ENCODE data around the gene GPC3.
"Not testable (repeated sequence)": the region's sequence is repeated elsewhere in the genome, so short reads cannot be mapped to it uniquely, and the experiment has no call there.

The GPC3 gene

DNA sequence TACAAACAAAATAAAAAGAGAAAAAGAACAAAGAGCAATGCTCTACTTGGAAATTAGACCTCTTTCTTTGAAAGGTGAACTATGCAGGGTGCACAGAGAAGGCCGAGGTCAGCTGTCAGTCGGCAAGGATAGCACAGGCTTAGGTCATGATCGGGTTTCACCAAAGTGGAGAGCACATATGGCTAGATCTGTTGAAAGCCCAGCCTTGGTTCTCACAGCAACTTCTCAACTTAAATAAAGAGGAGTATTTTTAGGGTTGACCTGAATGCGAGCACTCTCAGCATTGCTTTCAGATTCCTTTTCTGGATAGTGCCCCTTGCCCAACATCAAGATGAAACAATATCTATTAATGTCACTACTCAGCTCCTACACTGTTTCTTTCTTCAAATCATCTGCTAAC lies 447.2 kb downstream of the GPC3 start:
- DNase-seq: no peak

DNA sequence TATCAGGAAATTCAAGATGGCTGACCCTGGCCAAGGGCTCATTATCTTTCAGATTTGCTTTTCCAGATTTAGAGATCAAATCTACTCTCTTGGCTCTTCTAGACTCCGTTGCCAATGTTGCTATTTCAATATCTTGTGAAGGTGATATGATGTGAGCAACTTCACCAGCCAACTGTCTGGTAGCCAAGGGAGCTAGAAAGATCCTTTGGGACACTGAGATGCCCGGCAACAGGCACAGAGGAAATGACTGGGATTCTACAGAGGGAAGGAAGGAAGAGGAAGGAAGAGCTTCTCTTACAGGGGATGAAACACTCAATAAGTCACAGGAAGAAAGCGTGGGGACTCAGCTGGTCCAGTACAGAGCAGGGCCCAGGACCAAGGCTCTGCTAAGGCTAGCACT lies 448.3 kb downstream of the GPC3 start:
- DNase-seq: no peak

DNA sequence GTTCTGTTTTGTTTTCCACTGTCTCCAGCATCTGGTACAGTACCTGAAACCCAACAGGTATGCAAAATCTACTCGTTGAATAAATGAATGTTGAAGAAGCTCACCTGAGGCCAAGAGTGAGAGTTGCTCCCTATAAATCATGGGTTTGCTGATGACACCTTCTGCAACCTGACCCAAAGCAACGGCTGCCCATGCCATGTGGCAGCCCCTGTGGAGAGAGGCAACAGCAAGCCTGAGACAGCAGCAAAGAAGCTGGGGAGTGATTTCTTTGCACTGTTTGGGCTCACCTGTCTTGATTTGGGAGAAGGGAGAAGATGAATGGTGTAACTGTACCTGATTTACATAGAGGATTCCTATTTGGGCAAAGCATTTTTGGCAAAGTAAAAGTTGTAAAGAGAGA lies 450.3 kb downstream of the GPC3 start:
- DNase-seq: no peak

DNA sequence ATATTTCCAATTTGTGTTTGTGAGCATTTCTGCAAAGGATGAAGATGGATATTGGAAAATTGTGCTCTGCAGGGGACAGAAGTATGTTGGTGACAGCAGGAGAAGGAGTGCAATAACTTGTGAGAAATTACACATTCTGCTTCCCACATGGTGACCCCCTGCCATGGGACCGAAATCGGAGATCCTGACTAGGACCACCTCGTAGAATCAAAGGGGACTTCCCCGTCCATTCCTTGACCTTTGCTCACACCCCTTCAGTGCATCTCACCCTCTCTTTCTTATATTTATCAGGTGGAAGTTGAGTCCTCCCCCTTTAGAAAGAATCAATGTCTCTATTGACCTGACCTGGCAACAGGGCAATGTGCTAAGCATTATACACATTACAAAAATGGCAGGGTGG lies 451.2 kb downstream of the GPC3 start:
- no peak for DNase-seq

DNA sequence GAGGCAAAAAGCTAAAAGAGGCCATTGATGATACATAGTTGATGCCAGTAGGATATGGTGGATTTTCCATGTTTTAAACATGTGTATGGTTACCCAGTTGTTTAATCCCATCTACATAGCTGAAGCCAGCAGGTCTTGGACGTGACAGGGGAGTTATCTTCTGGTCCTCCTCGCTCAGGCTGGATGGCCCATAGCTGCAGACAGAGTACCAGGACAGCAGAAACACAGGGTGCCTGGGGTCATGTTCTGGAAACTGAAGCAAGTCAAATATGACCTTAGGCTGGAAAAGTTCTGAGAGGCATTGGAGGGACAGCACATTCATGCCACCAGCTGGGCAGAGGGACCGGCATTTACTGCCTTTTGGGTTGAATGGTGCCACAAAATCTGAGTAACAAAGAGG lies 452.1 kb downstream of the GPC3 start:
- no peak for DNase-seq

DNA sequence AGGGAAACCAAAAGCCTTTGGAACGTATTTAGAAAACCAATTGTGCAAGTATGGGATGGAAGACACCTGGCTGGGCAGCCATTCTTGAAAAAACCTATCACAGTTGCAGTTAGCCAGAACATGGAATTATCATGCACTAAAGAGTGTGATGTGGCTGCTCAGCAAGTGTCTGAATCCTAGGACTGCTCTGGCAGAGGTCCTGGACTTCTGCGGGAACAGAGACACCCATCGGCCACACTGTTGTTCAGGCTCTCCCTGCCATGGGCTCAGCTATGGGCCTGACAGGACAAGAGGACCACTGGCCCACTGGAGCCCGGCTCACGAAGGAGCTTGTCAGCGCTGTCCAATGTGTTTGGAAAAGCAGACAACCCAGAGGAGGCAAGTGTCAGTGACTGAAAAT lies 454.4 kb downstream of the GPC3 start:
- no peak for DNase-seq

DNA sequence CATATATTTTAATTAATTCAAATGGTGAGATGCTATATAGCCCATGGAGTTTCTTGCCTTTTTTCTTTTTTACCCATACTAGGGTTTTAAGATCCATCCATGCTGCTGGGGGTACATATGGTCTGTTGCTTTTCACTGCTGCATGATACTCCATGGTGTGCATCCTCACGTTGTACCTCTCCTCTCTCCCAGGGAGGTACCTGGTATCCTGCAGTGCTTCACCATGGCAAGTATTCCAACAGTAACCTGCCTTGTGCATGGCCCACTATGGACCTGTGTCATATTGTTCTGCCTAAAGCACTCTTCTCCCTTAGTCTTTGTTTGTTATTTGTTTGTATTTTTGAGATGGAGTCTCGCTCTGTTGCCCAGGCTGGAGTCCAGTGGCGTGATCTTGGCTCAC lies 455.8 kb downstream of the GPC3 start:
- DNase-seq: no peak

DNA sequence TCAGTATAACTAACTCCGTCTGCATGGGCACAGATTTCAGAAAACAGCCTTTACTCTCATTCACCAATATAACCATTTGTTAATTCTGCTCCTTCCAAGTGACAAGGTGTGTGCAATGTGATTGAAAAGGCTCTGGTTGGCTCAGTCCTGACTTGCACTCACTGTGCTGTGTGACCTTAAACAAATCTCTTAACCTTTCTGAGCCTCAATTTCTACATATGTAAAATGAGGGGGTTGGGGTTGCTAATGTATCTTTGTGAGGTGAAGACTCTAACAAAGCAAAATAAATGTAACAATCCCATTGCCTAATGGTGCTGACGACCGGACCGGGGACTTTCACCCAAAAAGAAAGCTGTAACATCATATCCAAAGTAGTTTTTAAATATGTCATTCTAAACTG lies 457.6 kb downstream of the GPC3 start:
- no peak for DNase-seq

DNA sequence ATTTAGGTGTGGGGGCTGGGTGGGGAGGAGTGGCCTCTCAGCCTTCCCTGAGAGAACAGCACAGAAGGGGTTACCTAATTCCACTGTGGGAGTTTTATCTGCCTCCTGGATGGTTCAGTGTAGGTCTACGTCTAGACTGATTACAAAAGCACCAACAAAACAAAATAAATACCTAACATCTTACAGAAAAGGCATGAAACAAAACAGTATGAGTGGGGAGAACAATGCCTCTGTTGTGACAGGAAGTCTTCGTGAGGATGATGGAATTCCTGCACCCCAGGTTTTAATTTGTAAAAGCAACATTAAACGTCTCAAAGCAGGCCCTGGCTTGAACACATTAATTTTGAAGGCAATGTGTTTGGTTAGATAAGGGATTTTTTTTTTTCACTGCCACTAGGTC lies 458.0 kb downstream of the GPC3 start:
- peak; percentile 30 for DNase-seq

DNA sequence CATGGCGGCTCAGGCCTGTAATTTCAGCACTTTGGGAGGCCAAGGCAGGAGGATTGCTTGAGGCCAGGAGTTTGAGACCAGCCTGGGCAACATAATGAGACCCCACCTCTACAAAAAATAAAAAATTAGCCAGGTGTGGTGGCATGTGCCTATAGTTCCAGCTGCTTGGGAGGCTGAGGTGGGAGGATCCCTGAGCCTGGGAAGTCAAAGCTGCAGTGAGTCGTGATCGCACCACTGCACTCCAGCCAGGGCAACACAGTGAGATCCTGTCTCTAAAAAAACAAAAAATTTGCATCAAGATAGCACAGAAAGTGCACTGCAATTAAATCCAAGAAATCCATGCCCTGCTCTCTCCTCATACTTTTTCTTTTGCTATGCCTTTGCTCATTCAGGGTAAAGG lies 458.6 kb downstream of the GPC3 start:
- not testable (repeated sequence) for DNase-seq

DNA sequence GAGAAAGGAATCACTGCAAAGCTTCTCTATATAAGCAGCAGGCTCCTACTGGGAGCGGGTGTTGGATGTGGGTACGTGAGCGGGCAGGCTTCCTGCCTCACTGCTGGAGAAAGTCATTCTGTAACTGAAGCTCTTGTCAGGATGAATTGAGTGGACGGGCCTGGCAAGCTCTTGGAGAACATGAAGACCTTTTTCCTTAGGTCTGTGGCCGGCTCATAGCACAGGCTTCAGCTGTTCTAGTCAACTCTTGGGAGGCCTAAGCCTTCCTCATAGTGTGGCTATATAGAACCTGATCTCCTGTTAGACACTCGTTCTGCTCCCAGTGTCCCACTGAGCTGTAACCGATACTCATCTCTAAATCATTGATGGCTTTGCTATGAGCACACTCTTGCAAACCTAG lies 461.9 kb downstream of the GPC3 start:
- no peak for DNase-seq

DNA sequence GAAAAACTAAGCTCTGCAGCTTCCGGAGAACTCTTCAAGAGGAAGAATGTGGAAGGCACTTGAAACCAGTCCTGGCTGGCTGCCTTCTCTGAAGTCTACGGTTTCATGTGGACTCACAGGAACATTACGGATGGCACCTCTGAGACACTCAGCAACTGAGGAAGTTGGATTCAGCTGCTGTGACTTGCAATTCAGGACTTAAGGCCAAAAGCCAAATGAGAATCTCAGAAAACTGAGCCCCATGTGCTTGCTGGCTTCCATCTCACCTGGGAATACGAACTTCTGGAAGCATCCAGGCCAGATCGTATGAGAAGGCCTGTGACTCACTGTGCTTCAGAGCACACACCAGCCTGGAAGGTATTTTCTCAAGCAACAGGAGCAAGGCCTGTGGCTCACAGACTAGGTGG lies 462.3 kb downstream of the GPC3 start:
- no peak for DNase-seq

DNA sequence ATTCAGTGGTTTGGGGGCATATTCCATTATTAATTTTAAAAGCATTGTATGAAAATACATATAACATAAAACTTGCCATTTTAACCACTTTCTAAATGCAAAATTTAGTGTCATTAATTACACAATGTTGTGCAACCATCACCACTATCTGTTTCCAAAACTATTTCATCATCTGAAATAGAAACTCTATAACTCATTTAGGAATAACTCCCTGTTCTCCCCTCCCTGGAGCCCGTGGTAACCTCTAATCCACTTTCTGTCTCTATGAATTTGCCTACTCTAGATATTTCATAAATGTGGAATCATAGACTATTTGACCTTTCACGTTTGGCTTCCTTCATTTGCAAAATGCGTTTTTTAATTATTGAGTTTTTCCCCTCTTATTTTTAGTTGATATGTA lies 468.7 kb downstream of the GPC3 start:
- peak; percentile 1 for DNase-seq

DNA sequence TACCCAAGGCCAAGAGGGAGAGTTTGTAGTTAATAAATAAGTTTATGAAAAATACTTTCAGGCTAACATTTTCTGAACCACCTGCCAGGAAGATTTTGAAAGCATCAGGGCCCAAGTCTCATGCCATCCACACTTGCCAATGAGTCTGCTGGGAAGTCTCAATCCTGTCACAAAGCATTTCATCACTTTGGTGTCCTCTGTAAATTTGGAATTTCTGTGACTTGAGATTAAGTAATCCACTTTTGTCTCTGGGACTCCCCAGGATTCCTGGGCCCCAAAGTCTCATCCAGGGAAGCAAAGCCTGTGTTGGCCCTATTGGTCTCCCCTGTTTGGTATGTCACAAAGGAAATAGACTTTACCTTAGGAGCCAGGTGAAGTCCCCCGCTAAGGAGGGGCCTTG lies 470.9 kb downstream of the GPC3 start:
- no peak for DNase-seq

DNA sequence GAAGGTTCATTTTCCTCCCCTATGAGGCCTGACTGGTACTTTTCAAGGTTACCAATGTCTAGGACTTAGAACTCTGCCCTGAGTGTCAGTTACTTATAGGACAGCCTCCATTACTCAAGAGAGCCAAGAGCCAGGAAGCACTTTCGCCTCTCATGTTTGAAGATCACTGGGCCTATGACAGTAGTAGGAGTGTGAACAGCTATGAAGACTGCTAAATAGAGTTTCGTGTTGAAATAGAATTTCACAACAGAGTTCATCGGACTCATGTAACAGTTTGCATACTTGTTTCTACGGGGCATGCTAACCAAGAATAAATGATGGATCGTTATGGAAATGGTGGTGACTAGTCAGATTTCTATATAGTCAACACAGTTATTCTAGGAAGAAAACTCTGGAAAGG lies 472.3 kb downstream of the GPC3 start:
- no peak for DNase-seq

DNA sequence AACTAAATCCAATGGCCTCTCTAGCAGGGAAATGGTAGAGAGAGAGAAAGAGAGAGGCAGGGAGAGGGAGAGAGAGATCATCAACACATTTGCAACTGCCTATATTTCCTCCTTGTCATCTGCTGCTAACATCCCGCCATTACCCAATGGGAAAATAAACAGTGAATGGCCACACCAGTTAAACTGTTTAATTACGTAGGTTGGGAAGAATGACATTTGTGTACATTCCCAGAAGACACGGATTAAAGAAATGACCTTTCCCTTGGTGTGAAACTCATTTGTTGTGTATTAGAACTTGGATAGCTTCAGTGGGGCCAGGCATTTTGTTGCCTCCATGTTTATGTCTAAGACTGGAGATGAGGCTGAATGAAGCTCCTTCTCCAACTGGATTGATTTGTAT lies 474.4 kb downstream of the GPC3 start:
- no peak for DNase-seq

DNA sequence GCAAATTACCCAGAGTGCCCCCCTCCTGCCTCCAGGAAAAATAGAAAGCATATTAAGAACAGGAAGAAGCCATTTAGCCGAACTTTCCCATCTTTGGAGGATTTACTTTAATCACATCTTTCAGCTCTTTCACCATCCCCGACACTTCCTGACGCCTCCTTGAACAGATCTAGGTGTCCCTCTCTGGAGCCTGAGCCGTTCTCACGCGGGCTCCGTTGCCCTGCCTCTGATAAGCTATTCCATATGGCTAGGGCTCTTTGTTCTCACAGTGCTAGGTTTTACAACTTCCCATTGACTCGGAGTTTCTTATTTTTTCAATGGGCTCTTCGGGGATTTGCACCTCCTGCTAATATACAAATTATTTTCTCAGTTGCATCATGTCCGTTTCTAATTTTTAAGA lies 488.0 kb downstream of the GPC3 start:
- no peak for DNase-seq

DNA sequence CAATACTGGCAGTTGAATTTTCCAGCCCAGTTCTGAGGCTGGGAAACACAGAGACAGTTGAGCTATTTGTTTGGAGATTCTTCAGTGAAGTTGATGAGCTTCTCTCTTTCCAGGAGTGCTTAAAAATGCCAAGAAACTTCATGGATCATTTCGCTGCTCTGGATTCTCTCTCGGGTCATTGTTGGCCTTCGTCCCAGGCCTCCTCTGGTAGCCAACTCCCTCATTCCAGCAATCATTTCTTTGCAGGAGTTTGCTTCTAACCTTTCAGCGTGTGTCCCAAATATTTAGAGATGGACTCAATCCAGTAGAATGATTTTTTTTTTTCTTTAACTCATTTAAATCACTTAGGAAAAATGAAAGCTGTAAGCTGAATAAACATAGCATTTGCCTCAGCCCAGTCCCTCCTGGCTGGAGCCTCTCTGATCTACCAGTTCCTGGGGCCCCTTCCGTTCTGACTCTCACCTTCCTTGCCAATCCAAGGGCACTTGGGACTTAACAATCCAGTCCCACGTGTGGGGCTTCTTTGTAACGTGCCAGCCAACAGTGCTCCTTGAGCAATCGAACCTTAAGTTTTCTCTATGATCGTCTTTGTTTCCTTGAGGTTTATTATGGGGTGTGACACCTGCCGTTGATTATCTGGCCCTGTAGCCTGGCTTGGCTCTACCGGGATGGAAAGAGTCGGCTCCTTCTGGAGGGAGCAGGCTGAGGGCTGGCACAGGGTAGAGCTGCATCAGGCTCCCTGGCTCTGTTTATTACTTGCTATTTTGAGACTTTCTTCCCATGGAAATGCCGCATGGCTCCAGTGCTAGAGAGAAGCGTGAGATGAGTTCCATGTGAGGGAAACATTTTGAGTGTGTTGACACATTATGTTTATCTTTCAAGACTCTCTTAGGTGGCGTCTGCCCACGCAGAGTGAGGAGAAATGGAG lies 489.7 kb downstream of the GPC3 start:
- no peak for DNase-seq

DNA sequence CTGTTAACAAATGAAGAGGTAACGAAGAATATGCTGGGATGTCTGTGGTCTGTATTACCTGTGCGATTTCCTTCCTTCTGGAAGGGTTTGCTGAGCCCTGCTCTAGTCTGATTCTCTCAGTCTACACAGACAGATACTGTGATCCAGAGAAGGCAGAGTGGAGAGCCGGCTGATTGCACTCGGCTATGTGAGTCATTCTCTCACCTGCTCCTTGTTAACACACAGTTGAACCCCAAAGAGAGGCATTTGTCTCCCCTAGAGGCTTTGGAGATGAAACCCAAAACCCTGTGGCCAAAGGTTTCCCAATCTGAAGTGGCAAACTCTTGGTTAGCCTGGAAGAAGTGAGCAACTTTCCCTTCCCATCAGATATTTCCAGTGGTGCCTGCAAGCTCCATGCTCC lies 492.0 kb downstream of the GPC3 start:
- DNase-seq: no peak

DNA sequence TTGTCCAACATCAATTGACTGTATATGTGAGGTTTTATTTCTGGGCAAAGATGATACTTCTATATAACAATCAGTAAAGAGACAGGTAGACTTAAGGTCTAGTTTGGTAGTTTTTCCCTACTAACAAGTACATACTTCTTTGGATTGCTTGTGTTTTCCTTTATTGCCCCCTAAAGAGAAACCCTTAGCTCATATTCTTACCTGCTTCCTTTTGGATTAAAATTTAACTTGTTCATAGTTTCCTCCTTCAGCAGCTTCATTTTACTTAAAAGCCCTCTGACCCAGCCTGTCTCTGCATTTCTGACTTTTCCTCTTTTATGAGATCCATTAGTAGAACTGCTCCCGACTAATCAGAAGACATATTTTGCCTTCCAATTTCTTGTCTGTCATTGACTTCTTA lies 494.4 kb downstream of the GPC3 start:
- DNase-seq: no peak

Measured in OCI-M1 (cell line).